Cardiac septum (tissue), 1 donor: ENCODE results near the gene ZNF746. TPM values are rescaled to one million over a fixed set of nuclear protein-coding genes. Genes with fewer than 3 reads are reported as not detected.
"Not testable (repeated sequence)": the region's sequence is repeated elsewhere in the genome, so short reads cannot be mapped to it uniquely, and the experiment has no call there.

Source experiments
- DNase-seq: peaks from one replicate; pipeline ENCODE4 v3.0.0-alpha.2; 2020; ENCODE audit warnings: low spot score
- intact Hi-C: fragments of 100-400 bp; cut with DNase I; formaldehyde crosslinking; loops from one replicate; pipeline ENCODE4 v1.14.0; 2022
- total RNA-seq: library from RNA; stranded (reverse); fragmentation: NEBNext Ultra II Directional; extraction: Animal tissue kit (Norgen Biotek cat#: 25700); gene quantifications from one replicate; pipeline ENCODE4 v1.2.1, GENCODE V29; 2021
- donor health status: DM: no; HTN: no; CAD: no.

The ZNF746 gene
- total RNA-seq, 1 donor from 2014 or later = 9.2 TPM

DNA sequence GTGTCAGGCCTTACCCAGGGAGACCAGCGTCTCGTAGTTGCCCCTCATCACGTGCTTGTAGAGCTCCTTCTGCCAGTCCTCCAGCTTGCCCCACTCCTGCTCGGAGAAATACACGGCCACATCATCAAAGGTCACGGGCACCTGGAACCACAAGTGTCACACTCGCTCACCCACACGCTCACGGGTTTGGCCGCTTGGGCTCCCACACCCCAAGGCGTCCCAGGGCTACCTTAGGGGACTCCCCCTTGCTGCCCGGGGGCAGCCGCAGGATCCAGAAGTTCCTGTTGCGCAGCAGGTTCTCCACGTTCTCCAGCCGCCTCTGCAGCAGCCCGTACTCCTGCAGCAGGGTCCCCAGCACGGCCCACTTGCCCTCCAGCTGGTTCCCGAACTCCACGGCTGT, 3.6 kb downstream of the ZNF746 start:
- DNase-seq = not testable (repeated sequence)
- intact Hi-C loops = loop anchor here (10.0 kb wide), 1 partner anchor 229 kb away; the partner anchor contains the start of gene ZNF783

DNA sequence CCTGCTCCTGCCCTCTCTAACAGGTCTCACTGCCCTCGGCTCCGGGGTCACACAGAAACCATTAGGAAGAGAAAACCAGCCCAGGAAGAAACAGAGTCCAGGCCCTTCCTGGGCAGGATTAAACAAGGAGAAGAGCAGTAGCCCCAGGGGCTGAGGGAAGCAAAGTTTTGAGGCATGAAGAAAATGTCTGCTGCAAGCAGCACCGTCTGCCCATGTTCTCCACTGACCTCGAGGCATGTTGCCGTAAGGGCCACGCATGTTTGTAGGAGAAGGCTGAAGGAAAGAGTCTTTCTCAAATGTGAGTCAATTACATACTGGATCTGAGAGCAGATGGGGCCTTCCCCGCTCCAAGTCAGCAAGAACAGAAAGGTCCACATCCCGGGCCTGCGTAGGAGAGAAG, 4.2 kb downstream of the ZNF746 start:
- no peak for DNase-seq
- intact Hi-C loops = loop anchor here (10.0 kb wide), 1 partner anchor 229 kb away; the partner anchor contains the start of gene ZNF783

DNA sequence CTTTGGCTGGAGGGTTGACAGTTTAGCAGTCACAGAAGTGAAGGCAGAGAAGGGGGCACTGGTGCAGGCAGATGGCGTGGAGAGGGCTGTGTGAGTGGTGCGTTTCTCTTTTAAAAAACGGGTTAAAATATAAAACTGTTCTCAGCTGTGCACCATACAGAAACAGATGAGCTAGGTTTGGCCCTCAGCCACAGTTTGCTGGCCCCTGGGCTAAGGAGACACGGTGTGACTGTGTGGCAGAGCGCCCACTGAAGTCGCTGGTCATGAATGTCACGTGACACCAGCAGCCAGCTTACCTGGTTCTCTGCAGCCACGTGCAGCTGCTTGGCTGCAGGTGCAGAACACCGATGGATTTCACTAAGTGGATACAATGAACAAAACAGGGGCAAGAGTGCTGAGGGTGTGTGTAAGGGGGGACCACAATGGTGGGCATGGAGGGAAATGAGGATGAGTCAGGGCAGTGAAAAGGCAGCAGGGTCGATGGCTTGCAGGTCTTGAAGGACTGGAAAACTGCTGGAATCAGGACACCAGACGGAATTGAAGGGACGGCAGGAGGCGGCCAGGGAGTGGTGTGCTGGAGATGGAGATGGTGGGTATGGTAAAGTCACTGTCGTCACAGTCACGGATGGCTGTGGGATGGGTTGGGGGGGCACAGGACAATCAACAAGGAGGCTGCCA, 7.4 kb downstream of the ZNF746 start:
- DNase-seq = no peak
- intact Hi-C loops = loop anchor here (10.0 kb wide), 1 partner anchor 225 kb away; the partner anchor contains the start of gene ZNF783

DNA sequence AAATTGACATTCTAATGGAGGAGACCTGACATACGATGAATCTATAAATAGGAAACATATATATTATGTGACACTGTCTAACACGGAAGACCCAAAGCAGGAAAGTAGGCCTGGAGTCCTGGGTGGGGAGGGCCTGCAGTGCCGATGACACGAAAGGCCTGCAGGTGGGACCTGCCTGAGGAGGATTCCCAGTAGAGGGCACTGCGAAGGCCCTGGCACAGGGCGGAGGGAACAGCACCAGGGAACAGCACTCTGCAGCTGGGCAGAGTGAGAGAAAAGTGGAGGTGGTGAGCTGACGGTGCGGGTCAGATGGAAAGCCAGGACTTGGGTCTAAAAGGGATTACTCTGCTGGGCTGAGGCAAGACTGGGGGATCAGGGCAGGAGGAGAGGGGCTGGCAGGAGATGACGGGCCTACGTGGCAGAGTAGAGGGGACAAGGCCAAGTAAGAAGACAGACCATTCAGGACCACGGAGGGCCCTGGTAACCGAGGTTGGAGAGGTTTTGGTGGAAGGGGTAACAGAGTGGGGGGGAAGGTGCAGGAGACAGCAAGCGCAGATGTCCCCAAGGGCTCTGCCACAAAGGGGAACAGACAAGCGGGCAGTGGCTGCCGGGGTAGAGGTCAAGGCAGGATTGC, 8.1 kb downstream of the ZNF746 start:
- intact Hi-C loops = loop anchor here (10.0 kb wide), 1 partner anchor 225 kb away; the partner anchor contains the start of gene ZNF783
- no peak for DNase-seq

DNA sequence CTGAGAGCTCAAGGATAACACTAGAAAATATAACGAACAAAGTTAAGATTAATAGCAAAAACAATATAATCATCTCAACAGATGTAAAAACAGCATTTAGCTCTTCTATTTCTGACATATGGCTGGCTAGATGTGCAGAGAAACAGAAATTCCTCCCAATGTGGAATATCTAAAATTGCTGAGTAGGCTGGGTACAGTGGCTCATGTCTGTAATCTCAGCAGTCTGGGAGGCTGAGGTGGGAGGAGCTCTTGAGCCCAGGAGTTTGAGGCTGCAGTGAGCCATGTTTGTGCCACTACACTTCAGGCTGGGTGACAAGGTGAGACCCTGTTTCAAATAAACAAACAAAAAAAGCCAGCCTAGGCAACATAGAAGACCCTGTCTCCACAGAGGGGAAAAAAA, 18.0 kb downstream of the ZNF746 start:
- DNase-seq = no peak
- intact Hi-C loops = no loop called here

DNA sequence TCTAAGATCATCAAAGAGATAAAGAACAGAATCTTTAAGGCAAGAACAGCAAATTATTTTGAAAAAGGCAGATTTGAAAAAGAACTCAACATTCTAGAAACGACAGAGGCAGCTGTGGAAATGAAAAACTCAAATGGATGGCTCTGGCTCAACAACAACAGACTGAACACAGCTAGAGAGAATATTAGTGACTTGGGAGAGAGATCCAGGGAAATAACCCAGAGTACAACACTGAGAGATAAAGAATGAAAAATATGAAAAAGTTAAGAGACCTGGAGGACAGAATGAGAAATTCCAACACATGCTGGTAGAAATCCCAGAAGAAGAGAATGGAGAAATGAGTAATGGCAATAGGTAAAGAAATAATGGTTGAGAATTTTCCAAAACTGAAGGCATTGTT, 18.9 kb downstream of the ZNF746 start:
- DNase-seq = no peak
- intact Hi-C loops = no loop called here

DNA sequence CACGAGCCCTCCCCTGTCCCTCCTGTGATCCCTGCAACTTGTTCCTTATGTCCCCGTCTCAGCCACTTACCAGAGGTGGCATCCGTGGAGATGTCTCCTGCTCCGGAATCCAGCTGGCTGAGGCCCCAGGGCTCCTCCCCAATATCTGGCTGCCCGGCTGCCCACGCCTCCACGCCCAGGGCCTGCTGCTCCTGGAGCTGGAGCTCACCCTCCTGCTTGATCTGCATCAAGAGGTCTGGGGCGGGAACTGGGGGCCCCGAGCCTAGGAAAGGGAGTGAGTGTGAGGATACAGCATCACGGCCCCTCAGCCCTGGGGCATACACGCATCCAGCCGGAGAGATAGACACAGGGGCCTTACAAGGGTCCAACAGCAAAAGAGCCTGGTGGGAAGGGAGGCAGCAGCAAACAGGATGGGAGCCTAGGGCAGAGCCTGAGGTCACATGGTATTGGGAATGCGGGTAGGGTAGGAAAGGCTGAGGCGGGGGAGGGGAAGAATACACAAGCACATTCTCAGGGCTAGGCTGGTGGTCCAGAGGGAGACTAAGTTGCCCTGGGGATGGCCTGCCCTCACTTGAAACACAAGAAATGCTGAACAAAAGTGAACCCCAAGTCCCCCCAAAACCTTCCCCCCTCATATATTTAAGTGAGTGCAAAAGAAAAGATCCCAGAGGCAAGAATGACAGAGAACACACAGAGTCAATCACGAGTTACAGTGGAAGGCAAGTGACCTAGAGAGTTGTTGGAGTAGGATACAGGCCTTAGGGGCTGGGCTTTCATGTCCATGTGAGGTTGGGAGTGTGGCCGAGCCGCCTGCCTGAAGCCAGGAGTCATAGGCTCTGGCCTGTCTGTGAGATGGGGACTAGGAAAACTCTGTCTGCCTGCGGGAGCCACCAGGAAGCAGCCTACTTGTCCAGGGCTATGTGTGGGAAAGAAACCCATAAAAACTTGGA, 19.8 kb downstream of the ZNF746 start:
- DNase-seq = no peak
- intact Hi-C loops = no loop called here

DNA sequence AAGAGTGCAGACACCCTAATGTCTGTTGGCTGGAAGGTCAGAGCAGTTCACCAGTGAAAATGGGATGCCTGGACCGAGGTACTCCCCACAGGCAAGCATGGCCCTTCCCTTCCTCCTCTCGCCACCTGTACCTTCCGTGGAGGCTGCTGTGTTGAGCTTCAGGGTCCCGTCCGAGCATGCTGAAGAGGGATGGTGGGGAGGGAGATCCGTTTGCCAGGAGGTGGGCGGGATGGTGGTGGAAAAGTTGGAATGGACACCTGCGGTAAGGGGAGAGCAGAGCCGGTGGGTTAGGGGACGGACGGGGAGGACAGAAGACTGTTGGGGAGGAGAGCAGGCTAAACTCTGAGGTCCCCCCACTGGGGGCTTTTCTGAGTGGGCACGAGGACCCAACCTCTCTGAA, 20.8 kb downstream of the ZNF746 start:
- no peak for DNase-seq
- intact Hi-C loops = no loop called here

DNA sequence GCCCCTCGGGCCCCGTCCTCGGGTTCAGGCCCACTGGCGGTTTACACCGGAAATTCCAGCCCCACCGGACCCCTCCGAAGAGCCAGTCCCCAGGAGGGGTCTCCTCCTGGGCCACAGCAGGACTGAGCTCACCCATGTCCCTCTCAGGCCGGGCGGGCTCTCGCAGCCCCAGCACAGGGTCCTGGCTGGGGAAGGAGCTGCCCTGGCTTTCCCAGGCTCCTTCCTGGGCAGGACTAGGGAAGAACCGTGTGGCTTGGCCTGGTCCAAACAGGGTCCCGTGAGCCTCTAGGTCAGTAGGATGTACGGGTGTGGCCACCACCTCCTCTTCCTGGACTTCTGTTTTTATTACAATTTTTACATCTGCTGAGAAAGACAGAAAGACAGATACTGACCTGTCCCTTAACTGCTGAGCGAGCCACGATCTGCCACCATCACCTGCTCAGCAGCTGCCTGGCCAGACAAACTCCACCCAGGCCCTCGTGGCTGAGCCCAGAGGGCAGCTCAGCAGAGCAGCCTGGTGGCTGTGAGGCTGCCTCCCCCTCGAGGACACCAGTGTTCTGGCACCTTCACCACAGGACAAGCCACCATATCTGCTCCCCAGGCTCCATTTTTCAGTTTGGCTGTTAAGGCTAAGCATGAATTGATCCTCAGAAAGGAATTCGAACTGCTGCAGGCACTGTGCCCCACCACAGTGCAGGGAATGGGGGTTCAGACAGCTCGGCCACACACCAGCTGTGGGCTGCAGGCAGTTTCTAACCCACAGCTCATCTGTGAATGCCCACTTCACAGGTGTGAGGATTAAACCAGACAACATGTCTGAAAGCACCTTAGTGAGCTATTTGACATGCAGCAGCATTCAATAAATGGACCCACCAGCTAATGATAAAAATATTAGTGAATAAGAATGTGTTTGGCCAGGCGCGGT, 22.2 kb downstream of the ZNF746 start:
- no peak for DNase-seq
- intact Hi-C loops = no loop called here

DNA sequence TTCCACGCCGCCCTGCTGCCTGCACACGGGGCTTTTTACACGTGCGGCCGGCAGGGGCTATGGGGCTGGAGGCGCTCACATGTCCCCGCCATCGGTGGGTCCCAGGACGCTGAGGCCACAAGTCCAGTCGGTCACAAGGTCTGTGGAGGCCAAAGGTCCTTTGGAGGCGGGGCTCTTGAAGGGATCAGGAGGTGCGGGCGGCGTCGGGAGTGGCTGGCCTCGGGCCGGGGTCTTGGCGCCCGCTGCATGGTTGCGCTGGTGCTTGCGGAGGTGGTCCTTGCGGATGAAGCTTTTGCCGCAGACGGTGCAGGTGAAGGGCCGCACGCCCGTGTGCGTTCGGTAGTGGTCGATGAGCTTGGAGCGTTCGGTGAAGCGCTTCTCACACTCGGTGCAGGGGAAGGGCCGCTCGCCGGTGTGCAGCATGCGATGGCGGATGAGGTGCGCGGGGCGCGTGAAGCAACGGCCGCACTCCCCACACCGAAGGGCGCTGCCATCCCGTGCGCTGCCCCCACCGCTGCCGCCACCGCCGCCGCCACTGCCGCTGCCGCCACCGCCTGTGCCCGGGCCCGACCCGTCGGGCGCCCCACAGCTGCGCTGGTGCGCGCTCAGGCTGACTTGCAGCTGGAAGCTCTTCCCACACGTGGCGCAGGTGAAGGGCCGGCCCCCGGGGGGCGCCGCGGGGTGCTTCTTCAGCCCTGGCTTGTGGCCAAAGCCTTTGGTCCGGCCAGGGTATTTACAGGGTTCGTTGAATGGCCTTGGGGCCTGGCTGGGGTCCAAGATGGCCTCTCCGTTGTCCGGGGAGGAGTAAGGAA, 23.1 kb downstream of the ZNF746 start:
- DNase-seq = no peak
- intact Hi-C loops = no loop called here

DNA sequence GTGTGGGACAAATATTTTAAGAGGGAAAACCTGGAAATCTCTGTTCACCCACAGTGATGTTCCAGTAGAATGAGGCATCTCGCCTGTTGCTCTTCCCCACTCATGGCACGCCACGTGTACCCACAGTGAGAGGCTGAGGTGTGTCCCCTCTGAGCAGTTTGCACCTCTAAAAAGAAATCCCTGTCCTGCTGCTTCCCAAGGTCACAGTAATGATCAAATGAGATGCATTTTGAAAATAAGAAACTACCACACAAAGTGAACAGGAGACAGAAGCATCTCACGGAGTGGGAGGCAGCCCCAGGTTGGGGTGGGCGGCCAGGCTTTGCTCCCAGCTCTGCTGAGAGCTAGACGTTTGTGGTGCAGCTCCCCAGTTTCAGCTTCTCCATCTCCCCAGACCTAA, 24.4 kb downstream of the ZNF746 start:
- no peak for DNase-seq
- intact Hi-C loops = no loop called here

DNA sequence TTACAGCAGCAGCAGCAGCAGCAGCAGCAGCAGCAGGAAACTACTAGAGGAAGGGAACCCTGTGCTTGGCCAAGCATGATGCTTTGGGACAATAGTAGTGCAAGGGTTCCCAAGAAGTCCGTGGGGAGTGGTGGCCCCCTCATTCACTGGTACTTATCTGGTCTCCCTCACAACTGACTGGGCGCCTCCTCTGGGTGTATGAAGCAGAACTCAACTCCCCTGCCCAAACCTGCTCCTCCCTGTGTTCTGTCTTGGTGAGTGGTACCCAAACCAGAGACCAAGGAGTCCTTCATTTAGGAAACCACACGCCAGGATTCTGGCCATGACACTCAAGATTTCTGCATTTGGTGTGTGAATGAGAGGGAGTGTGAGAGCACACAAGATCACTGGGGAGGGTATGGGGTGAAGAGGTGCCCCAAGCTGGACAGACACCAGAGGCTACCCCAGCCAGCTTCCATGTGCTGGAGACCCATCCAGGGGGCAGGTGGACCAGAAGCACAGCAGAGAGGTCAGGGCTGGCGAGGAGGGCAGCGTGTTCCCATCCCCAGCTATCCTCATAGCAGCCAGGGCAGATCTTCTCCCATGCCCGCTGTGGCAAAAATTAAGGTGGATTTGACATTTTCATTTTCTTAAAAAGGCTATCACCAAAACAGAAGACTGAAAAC, 26.2 kb downstream of the ZNF746 start:
- intact Hi-C loops = no loop called here

DNA sequence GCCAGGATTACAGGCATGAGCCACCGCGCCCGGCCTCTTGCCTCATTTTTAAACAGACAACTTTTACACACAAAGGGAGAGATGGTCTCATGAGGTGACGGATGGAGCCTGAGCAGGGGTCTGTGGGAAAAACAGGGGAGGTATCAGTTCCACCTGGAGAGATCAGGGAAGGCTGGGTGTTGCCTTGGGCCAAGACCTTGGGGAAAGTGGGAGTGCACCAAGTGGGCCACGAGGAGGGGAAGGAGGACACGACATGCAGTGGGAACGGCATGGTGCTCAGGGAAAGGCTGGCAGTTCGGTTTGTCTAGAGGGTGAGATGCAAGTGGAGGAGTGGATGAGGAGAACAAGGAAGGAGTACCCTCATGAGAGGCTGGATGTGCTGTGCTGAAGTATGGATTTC, 27.8 kb downstream of the ZNF746 start:
- no peak for DNase-seq
- intact Hi-C loops = no loop called here

More for the DNA sequence above, 26.2 kb downstream of the ZNF746 start:
- DNase-seq = no peak

DNA sequence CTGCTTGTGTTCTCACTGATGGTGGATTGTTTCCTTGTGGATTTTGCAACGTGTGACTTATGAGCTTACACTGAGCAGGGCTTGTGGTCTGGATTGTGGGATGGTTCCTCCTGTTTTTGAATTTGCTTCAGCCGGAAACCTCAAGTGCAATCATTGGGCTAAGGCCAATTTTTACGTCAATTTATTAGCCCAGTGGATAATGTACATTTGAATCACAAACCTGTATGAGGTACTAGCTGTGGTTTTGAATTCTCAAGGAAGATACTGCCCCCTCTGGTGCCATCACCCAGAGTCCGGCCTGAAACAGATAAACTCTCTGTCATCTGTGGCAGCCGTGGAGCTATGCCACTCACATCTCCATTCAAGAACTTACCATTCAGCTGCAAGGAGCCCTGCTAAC, 29.4 kb downstream of the ZNF746 start:
- no peak for DNase-seq
- intact Hi-C loops = no loop called here

DNA sequence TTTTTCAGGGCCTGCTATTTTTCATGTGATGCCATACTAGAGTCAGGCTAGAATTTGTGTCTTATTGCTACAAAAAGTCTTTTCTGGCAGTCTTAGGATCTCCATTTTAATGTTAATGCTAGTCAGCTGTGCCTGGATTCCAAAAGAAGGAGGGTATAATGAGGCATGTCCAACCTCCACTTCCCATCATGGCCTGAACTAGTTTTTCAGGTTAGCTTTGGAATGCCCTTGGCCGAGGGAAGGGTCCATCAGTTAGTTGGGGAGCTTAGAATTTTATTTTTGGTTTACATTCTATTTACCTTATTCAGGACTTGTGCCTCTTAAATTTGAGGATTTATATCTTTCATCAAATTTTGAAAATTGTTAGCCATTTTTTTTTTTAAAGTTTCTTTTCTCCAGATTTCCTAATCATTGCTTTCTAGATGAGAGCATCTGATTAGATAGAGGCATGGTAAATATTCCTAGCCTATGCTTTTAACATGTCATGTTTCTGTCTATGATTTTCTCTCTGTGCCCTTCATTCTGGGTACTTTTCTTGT, 30.2 kb downstream of the ZNF746 start:
- DNase-seq = no peak
- intact Hi-C loops = no loop called here

DNA sequence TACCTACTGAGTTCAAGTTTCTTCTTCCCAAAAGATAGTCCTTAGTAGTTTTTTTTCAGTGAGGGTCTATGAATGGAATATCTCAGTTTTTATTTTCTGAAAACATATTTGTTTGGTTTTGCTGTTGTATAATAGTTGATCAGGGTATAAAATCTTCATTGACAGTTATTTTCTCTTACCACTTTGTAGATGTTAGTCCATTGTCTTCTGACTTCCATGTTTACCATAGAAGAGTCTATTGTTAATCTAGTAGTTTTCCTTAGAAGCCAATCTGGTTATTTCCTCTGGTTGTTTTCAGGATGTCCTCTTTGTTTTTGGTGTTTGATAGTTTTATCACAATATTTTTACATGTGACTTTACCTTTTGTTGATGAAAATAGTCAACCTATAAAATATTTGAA, 31.2 kb downstream of the ZNF746 start:
- intact Hi-C loops = no loop called here
- no peak for DNase-seq

DNA sequence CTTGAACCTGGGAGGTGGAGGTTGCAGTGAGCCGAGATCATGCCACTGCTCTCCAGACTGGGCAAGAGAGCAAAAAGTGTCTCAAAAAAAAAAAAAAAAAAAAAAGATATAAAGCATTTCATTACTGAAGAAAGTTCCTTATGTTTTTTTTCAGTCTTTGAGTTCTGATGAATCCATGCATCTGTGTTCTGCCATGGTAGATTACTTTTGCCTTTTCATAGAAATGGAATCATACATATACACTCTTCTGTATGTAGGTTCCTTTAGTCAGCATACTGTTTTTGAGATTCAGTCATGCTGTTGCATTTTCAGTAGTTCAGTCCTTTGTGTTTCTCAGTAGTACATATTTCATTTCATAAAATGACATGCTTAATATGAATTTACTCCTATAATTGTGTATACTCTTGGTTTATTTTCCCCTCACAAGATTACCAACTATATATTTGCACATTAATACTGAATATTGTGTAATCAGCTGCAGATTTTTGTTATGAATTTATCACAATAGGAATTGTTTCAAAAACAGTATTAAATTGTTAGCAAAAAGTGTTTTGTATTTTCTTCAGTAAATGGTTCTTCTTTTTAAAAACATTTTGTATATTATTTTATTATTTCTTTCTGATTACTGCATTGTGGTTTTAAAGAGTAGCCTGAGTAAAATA, 34.0 kb downstream of the ZNF746 start:
- no peak for DNase-seq
- intact Hi-C loops = no loop called here
